WTC11 (cell line): Measurements from ENCODE around the gene ABHD4. TPM values are rescaled to one million over a fixed set of nuclear protein-coding genes. Genes with fewer than 3 reads are reported as not detected.
A peak's percentile ranks its signal among the peaks of the same experiment; 100 is the strongest.

Experiments
- AFF4 ChIP-seq: sonication (generic); formaldehyde crosslinking; IDR thresholded peaks from 2 replicates; pipeline ENCODE4 v1.8.1; 2023; ENCODE audit warnings: mild to moderate bottlenecking, missing genetic modification reagents, borderline replicate concordance
- AR ChIP-seq: fragments of 250-450 bp; sonication (Bioruptor Pico); IDR thresholded peaks from 2 replicates; pipeline ENCODE4 v1.9.0; 2021; ENCODE audit warnings: mild to moderate bottlenecking
- ATF6 ChIP-seq: sonication (generic); formaldehyde crosslinking; IDR thresholded peaks from 2 replicates; pipeline ENCODE4 v1.8.1; 2023; ENCODE audit warnings: mild to moderate bottlenecking, missing genetic modification reagents
- CREM ChIP-seq: sonication (generic); formaldehyde crosslinking; IDR thresholded peaks from 2 replicates; pipeline ENCODE4 v1.8.1; 2022; ENCODE audit warnings: mild to moderate bottlenecking, missing genetic modification reagents, moderate library complexity
- CTCF ChIP-seq: fragments of 200-600 bp; IDR thresholded peaks from 2 replicates; pipeline ENCODE4 v1.8.0; 2022; ENCODE audit warnings: antibody characterized with exemption
- ELF4 ChIP-seq: sonication (generic); formaldehyde crosslinking; IDR thresholded peaks from 2 replicates; pipeline ENCODE4 v1.8.1; 2022; ENCODE audit warnings: low read depth, mild to moderate bottlenecking, moderate library complexity, missing genetic modification reagents
- ETV6 ChIP-seq: sonication (generic); formaldehyde crosslinking; IDR thresholded peaks from 2 replicates; pipeline ENCODE4 v1.8.1; 2022; ENCODE audit warnings: mild to moderate bottlenecking, missing genetic modification reagents
- GABPB1 ChIP-seq: sonication (generic); formaldehyde crosslinking; IDR thresholded peaks from 2 replicates; pipeline ENCODE4 v1.8.1; 2023; ENCODE audit warnings: mild to moderate bottlenecking, missing genetic modification reagents
- GRHL2 ChIP-seq: fragments of 250-450 bp; sonication (Bioruptor Pico); IDR thresholded peaks from 2 replicates; pipeline ENCODE4 v1.8.0; 2022; ENCODE audit warnings: mild to moderate bottlenecking, moderate library complexity; ENCODE audit not compliant: insufficient replicate concordance, severe bottlenecking
- JAZF1 ChIP-seq: fragments of 250-450 bp; sonication (Bioruptor Pico); IDR thresholded peaks from 2 replicates; pipeline ENCODE4 v1.9.0; 2021; ENCODE audit warnings: moderate library complexity, mild to moderate bottlenecking, inconsistent platforms
- PRDM15 ChIP-seq: sonication (generic); formaldehyde crosslinking; IDR thresholded peaks from 2 replicates; pipeline ENCODE4 v1.8.0; 2022; ENCODE audit warnings: missing genetic modification reagents
- RORB ChIP-seq: fragments of 250-450 bp; sonication (Bioruptor Pico); IDR thresholded peaks from 2 replicates; pipeline ENCODE4 v1.9.0; 2021; ENCODE audit warnings: mild to moderate bottlenecking
- SOX15 ChIP-seq: fragments of 250-450 bp; sonication (Bioruptor Pico); IDR thresholded peaks from 2 replicates; pipeline ENCODE4 v1.9.0; 2021; ENCODE audit warnings: mild to moderate bottlenecking
- TEAD4 ChIP-seq: sonication (generic); formaldehyde crosslinking; IDR thresholded peaks from 2 replicates; pipeline ENCODE4 v1.8.0; 2022; ENCODE audit warnings: mild to moderate bottlenecking, missing genetic modification reagents
- USF1 ChIP-seq: sonication (generic); formaldehyde crosslinking; IDR thresholded peaks from 2 replicates; pipeline ENCODE4 v1.8.0; 2022; ENCODE audit warnings: mild to moderate bottlenecking, missing genetic modification reagents
- USF2 ChIP-seq: sonication (generic); formaldehyde crosslinking; IDR thresholded peaks from 2 replicates; pipeline ENCODE4 v1.8.1; 2023; ENCODE audit warnings: mild to moderate bottlenecking, missing genetic modification reagents, moderate library complexity
- ZNF121 ChIP-seq: sonication (generic); formaldehyde crosslinking; IDR thresholded peaks from 2 replicates; pipeline ENCODE4 v1.8.0; 2023; ENCODE audit warnings: missing genetic modification reagents
- ZNF281 ChIP-seq: sonication (generic); formaldehyde crosslinking; IDR thresholded peaks from 2 replicates; pipeline ENCODE4 v1.8.0; 2023; ENCODE audit warnings: mild to moderate bottlenecking, missing genetic modification reagents
- ZNF317 ChIP-seq: sonication (generic); formaldehyde crosslinking; IDR thresholded peaks from 2 replicates; pipeline ENCODE4 v1.8.1; 2023; ENCODE audit warnings: low read depth, mild to moderate bottlenecking, moderate library complexity, missing genetic modification reagents, borderline replicate concordance
- total RNA-seq: library from RNA; stranded (reverse); gene quantifications from 3 replicates; pipeline ENCODE4 v1.2.3, GENCODE V29; 2021

The ABHD4 gene
- total RNA-seq, 1 experiment from 2014 or later, result 33.9 TPM

- TF ChIP-seq ATF6 (CRISPR knock-in tag) (no peak), TEAD4 (peak; percentile 49; the same call in 1 of the 2 replicates), SOX15 (CRISPR knock-in tag) (no peak), ELF4 (no peak), CTCF (no peak), ZNF281 (CRISPR knock-in tag) (no peak), ZNF121 (no peak), USF2 (CRISPR knock-in tag) (peak; percentile 88), ZNF317 (CRISPR knock-in tag) (no peak), AR (no peak), CREM (CRISPR knock-in tag) (no peak), GRHL2 (CRISPR knock-in tag) (no peak), RORB (CRISPR knock-in tag) (no peak), JAZF1 (CRISPR knock-in tag) (no peak), ETV6 (CRISPR knock-in tag) (no peak), GABPB1 (CRISPR knock-in tag) (peak; percentile 66; the same call in 1 of the 2 replicates), PRDM15 (CRISPR knock-in tag) (peak; percentile 66; the same call in 1 of the 2 replicates), AFF4 (CRISPR knock-in tag) (no peak), USF1 (CRISPR knock-in tag) (peak; percentile 79; the same call in 1 of the 2 replicates)
Observed at GRCh38 chr14:22598099-22598895, at the start of gene ABHD4 (continued).
